Posterior vena cava (tissue), 2 donors: ENCODE measurements around the gene SIPA1L2. TPM values are rescaled to one million over a fixed set of nuclear protein-coding genes. Genes with fewer than 3 reads are reported as not detected.
A peak's percentile ranks its signal among the peaks of the same experiment; 100 is the strongest.

Source experiments
- DNase-seq: peaks from one replicate; pipeline ENCODE4 v3.0.0-alpha.2; 2020; ENCODE audit warnings: low spot score
- intact Hi-C, 2 donors: fragments of 100-400 bp; cut with DNase I; formaldehyde crosslinking; loops; one replicate each; pipeline versions ENCODE4 v1.14.1 to v1.14.2; 2022 to 2023
- long read RNA-seq, 2 donors: library from polyadenylated mRNA; unstranded; transcript quantifications; one replicate each; pipeline ENCODE4 v2.0.0, GENCODE V29; 2020 to 2021
- total RNA-seq, 2 donors: library from RNA; stranded (reverse); fragmentation: NEBNext Ultra II Directional; extraction: Animal tissue kit (Norgen Biotek cat#: 25700); gene quantifications; one replicate each; pipeline ENCODE4 v1.2.1, GENCODE V29; 2021
- donor health status: DM: yes; HTN: yes; CAD: no.
- donor health status: DM: yes; HTN: yes; CAD: no.

The SIPA1L2 gene
- total RNA-seq: 10 to 100 TPM; 14.1 to 14.9 TPM
- long read RNA-seq, donor 1, partial matches to known transcripts: 3 of 6 reads
- long read RNA-seq, donor 1, other reads (novel, unspliced or antisense): 3 of 6 reads
- long read RNA-seq, donor 2, partial matches to known transcripts: 2 of 3 reads
- long read RNA-seq, donor 2, other reads (novel, unspliced or antisense): 1 of 3 reads

DNA sequence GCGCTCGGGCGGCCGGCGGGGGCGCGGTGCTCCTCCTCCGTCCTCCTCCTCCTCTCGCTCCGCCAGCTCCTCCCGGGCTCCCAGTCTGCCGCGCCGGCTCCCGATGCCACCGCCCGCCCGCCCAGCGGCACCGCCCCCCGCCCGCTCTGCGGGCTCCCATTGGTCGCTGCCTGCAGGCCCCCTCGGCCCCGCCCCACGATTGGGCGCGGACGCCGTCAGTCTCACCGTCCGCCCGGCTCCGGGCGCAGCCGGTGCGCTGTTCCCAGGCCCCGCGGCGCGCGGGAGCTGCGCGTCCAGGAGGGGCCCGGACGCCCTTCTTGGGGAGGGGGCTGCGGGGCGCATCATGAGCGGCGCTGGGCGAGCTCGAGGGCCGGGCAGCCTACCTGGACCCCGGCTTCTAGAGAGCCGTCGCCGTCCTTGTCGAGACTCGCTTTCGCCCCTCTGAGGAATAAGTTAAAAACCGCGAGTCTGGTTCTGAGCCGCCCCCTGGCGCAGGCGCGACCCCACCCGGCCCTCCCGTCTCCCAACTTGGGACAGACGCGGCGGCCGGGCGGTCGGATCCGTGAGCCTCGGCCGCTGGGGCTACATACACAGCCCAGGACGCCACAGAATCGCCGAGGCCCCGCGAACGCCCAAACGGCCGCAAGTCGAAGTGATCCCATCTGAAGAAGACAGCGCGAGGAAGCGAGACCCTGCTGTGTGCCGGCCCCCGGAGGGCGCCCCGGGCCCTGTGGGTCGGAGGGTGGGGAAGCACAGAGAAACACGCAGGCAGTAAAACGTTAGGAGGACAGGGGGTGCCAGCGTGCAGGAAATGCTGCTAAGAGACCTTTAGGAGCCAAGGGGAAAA, at the start of gene SIPA1L2:
Gene SIPA1L2, minus strand, starts transcription at position 87 of the 847 bp plus-strand sequence. CDS start 114,794 bp downstream, outside the sequence.
- peak; percentile 98 for DNase-seq
- intact Hi-C loops: loop anchor here in 1 of 2 donors (10.0 kb wide), 1 partner anchor 395 kb away; no protein-coding TSS in a partner anchor

GRCh38 chr1:232678185-232678886, 48.4 kb upstream of the SIPA1L2 start:
- intact Hi-C loops: no loop called here
- DNase-seq: no peak

GRCh38 chr1:232676307-232676706, 46.4 kb upstream of the SIPA1L2 start:
- intact Hi-C loops: no loop called here

GRCh38 chr1:232675898-232676297, 46.0 kb upstream of the SIPA1L2 start:
- no peak for DNase-seq
- intact Hi-C loops: no loop called here

More at GRCh38 chr1:232676307-232676706, 46.4 kb upstream of the SIPA1L2 start:
- no peak for DNase-seq

DNA sequence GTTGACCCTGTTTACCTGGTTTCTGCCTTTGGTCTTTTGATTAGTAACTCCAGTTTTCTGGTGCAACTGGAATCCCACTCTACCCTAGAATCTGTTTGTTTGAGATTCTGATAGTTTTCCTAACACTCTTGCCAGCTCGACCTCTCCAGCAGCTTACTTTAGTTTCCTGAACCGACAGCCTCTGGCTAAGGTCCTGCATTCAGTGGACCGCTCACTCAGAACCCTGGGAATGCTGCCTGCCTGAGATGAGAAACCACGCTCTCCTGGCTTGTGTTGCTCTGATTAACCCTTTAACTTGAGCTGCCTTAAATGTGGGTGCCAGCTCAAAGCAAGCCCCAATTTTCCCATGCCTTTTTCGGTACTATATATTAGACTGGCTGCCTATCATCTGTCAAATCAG, 45.3 kb upstream of the SIPA1L2 start:
- no peak for DNase-seq
- intact Hi-C loops: no loop called here

DNA sequence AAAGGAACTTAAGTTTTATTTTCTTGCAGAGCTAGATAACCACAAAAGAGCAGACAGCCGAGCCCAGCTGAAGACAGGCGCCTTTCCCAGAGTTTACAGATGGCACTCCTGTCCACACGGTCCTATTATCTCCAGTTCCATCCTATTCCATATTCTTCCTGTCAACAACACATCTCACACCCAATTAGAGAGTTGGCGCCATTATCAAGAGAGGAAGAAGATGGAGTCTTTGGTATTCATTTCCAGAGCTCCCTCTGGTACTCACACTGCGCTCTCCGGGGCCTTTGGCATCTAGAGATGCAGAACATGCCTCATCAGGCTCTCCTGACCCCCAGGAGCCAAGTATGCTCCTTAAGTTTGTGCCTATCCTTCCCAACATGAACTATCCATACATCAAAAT, 43.3 kb upstream of the SIPA1L2 start:
- DNase-seq: no peak
- intact Hi-C loops: no loop called here

- no peak for DNase-seq
- intact Hi-C loops: no loop called here
Observed at GRCh38 chr1:232669981-232670747, 40.2 kb upstream of the SIPA1L2 start.

DNA sequence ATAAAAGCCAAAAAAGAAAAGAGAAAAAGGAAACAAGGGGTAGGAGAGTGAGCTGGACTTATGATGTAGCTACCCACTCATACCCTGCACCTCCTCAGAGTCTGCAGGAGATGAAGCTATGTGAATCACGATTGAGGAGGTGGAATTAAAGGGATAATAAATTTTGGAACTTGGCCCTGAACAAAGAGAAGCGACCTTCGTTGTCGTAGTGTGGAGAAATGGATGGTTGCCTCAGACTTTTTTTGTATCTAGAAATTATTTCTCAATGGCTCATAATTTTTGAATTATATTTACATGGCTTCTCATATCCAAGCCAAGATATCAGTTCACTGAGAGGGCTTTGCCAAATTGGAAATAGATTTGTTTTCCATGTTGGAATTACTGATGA, 37.8 kb upstream of the SIPA1L2 start:
- intact Hi-C loops: no loop called here
- DNase-seq: no peak

DNA sequence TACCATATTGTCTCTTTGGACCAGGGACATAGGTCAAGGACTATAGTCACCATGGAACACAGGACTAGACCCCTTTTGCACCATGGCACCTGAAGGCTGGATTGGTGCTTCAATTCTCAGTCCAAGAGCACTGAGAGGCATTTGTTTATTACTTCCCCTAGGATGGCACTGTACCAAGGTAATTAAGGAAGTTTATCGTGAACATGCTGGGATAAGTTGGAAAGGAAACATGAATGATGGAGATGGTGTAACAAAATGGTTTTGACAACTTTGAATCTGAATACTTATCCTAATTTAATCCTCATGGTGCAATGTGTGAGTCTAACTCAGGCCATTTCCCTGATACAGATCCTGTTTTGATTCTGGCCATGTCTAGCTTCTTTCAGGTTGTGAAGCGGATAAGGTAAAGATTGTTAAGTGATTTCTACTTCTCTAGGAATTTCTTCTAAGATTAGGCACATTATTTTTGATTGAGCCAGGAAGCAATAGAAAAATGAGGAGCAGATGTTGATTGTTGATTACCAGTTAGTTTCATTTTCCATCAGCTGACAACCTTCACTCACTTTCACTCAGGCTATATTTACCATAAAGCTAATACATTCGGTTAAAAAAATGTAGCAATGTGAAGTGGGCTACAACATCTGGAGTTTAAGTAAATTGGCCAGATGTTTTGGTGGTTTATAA, 37.3 kb upstream of the SIPA1L2 start:
- no peak for DNase-seq
- intact Hi-C loops: no loop called here

DNA sequence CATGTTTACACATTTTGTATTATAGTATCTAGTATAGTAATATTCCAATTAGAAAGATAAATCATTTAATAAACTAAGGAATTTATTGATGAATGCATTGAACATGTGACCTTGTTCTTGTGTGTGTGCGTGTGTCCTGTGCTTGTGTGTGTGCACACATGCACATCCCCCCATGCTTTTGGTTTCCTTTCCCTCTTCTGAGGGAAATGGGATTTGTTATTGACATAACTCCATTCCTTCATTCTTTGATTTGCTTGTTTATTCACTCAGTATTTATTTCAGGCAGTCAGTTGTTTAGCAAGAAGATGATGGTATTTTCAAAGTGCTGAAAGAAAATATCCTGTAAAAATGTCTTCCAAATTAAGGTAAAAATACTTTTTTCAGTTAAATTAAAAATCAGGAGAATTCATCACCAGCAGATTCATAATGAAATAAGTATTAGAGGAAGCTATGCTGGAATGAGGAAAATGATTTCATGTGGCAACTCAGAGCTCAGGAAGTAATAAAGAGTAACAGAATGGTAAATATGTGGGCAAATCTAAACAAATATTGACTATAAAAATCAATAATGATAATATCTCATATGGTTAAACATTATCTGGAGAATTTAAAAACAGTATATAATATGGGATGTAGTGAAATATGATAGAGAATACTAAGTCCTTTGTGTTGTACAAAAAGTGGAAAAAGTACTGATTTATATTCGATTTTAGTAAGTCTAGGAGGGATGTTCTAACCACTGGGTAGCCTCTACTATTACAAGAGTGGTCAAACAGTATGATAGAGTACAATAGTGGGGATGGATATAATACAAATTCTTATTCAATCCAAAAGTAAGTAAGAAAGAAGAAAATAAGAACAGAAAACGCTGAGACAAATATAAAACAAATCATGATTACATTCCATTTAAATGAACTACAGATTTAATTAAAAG, 35.2 kb upstream of the SIPA1L2 start:
- intact Hi-C loops: no loop called here
- no peak for DNase-seq

DNA sequence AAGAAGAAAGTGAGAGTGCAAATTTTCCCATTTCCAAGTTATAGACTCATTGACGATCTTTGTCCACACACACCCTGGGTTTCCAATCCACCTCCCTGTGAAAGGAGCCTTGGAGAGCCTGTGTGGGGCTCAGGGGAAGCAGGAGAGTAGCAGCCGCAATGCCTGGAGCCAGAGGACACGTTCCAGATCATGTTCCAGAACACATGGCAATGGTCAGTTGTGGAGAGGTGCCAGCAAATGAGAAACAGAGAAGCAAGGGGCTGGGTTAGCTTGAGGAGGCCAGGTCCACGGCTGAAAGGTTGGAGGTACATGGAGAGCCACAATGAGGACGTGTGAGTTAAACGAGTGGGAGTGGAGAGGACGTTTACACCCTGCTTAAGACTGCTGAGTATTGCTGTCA, 33.0 kb upstream of the SIPA1L2 start:
- no peak for DNase-seq
- intact Hi-C loops: no loop called here

DNA sequence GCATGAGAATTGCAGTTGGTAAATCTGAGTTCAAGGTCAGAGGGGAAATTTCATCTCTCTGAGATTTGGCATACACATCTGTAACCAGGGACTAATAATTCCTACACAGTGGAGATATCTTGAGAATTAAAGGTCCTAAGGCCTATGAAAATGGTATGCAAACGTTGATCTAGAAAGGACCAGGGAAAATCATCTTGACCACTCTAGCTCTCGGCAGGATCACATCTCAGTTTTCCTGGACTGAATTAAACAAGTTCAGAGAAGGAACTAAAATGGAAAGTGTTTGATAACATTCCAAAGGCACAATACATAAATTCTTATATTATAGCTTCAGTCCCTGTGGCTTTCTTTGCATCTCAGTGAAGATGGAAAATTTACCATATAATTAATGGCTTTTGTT, 28.5 kb upstream of the SIPA1L2 start:
- intact Hi-C loops: no loop called here

DNA sequence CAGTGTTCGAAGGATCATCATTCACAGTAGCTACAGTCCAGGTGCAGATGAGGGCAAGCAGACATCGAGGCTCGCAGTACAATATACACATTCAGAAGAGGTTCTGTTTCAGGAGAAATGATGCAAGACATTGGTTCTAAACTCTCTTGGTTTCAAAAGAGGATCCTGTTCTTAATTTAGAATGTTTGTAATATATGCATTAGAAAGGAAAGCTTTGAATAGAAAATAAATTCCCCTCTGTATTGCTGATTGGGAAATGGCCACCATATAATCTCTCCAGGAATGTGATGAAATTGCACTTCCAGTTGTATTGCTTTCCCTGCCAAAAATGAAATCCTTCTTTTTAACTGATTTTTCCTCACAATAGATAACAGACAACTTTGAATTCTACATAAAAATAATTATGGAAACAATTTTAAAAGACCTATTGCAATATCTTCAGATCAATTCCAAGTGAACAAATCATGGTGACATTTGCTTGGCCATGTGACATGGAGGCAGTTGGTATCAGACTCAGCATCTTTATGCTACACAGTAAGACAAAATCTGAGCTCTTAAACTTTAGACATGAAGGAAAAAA, 27.6 kb upstream of the SIPA1L2 start:
- intact Hi-C loops: no loop called here
- no peak for DNase-seq

More for the DNA sequence above, 28.5 kb upstream of the SIPA1L2 start:
- DNase-seq: no peak

- intact Hi-C loops: no loop called here
Observed at GRCh38 chr1:232655746-232656085, 25.8 kb upstream of the SIPA1L2 start.

DNA sequence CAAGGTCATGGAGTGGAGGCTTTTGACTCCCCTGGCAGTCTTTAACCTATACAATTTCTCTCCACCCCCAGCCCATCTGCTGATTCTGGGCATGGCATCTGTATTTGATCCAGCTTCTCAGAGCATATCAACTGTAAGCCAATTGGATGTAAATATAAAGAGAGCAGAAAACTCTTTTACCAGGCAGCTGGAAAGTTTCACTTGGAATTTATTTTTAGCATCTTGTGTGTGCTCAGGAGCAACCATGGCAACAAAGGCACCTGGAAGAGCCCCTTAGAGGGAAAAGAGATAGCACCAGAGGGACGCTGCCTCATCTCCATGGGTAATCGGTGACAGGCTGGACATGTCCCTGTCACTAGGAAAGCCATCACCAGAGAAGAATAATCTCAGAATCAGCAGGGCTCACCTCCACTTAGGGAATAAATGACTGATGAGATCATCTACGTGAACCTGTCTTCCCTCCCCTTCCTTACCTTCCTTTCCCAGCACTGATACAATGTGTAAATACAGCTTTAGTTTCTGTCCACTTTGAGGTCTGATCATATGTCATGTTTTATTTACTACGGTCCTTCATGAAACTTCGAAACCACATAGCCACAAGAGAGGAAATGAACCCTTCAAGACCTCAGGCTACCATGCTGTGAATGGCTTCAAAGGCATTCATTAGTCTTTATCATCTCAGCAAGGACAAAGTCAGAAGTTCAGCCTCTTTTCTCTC, 25.3 kb upstream of the SIPA1L2 start:
- intact Hi-C loops: no loop called here
- no peak for DNase-seq

More at GRCh38 chr1:232655746-232656085, 25.8 kb upstream of the SIPA1L2 start:
- DNase-seq: no peak

DNA sequence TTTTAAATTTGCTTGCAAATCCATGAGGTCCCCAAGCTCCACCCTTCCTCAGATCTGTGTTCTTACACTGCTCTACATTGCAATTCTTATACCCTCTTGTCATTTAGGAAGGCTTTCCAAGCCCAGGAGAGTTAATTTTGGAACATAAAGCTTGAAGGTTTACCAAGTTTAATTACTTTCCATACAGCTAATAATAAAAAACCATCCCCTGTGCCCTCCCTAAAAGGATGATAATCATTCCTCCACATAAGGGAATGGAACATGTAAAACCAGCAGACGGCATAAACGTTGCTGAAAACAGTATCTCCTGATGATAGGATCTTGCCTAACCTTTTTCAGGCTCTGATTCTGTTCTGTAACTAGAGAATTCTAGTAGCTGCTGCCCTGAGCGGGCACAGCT, 23.9 kb upstream of the SIPA1L2 start:
- no peak for DNase-seq
- intact Hi-C loops: no loop called here

GRCh38 chr1:232650845-232651244, 20.9 kb upstream of the SIPA1L2 start:
- intact Hi-C loops: no loop called here

More at GRCh38 chr1:232650845-232651244, 20.9 kb upstream of the SIPA1L2 start:
- DNase-seq: no peak
